ENCODE results near the gene SCARB1. TPM values are rescaled to one million over a fixed set of nuclear protein-coding genes. Genes with fewer than 3 reads are reported as not detected.

SCARB1 gene
- total and polyA plus RNA-seq, 9 of the 15 experiments (the other 6 are each of a cell fraction or from before 2014, with no cell fraction given), result 0.56 to 157 (median 52.8) TPM

DNA sequence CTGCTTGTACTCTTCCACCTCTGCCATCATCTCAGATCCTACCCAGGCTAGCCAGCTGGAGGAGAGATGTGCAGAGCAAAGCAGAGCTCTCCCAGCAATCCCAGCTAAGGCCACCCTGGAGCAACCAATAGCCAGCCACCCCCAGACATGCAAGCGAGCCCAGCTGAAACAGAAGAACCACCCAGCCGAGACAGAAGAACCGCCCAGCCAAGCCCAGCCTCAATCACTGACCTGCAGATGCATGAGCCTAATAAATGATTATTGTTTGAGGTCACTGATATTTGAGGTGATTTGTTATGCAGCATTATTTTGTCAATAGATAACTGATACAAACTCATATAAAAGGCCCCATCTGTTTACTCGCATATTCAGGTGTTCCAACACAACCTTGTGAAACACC, 106.3 kb downstream of the SCARB1 start:
- CTCF ChIA-PET (ENCODE audit: low intra/inter-chr PET ratio), result no interaction called here
- FAIRE-seq, result no peak
- ATAC-seq, result no peak
- in situ Hi-C loops (cut with MboI) (no loop called here), intact Hi-C loops (cut with micrococcal nuclease) (no loop called here)
- POLR2A ChIA-PET, result interaction anchor here (0.8 kb wide), 1 partner anchor 10 kb away, joined by 4 read pairs; no protein-coding TSS in a partner anchor
- Histone ChIP-seq H4K20me1 (replicated peaks; ENCODE audit: control insufficient read depth, insufficient read depth, low read length) (no peaks in the 10 kb centered on the region; the same call in 1 of the 2 replicates), H3K4me1 (replicated peaks in 1 of 2; ENCODE audit: control insufficient read depth in 2 of 2, insufficient read depth in 2 of 2, low read length in 2 of 2) (peaks cover 0 to 14% of the 10 kb centered on the region in 2 experiments; a peak in 1 of 5 replicates), H3K36me3 (ENCODE audit: control insufficient read depth, insufficient read depth, low read length) (no peaks in the 10 kb centered on the region), H3K79me2 (ENCODE audit: control insufficient read depth, insufficient read depth, low read length) (no peaks in the 10 kb centered on the region), H2AFZ (ENCODE audit: low read depth, low read length) (no peak overlapping the region), H3K9me3 (replicated peaks; ENCODE audit: control insufficient read depth, insufficient read depth, low read depth, low read length) (peaks cover 11% of the 10 kb centered on the region), H3K4me3 (no peak overlapping the region), H3K27me3 (ENCODE audit: control insufficient read depth in 2 of 2, insufficient read depth in 2 of 2, low read length in 2 of 2) (peaks cover 59 to 91% of the 10 kb centered on the region in 2 experiments), H3K9ac (ENCODE audit: insufficient read depth in 1 of 2, low read depth in 2 of 2, low read length in 2 of 2) (no peak overlapping the region), H3K27ac (ENCODE audit: extremely low read depth, low read depth, low read length) (no peak overlapping the region), H3K9me1 (ENCODE audit: control insufficient read depth, insufficient read depth, low read length) (no peaks in the 10 kb centered on the region), H3K4me2 (ENCODE audit: insufficient read depth, low read length) (no peak overlapping the region)
- DNase-seq (ENCODE audit: extremely low read depth in 1 of 4, low spot score in 3 of 4), result no peak
- WGBS (ENCODE audit: insufficient coverage, low coverage, missing lambda C conversion rate), result 7% methylated on average over 4 of the region's 4 CpGs
- no TSS peak for BruUV-seq (replicated peaks)
- TF ChIP-seq MLX (CRISPR knock-in tag; conservative IDR thresholded peaks at IDR 0.05), result no peak
- TF ChIP-seq, protein P1, sequence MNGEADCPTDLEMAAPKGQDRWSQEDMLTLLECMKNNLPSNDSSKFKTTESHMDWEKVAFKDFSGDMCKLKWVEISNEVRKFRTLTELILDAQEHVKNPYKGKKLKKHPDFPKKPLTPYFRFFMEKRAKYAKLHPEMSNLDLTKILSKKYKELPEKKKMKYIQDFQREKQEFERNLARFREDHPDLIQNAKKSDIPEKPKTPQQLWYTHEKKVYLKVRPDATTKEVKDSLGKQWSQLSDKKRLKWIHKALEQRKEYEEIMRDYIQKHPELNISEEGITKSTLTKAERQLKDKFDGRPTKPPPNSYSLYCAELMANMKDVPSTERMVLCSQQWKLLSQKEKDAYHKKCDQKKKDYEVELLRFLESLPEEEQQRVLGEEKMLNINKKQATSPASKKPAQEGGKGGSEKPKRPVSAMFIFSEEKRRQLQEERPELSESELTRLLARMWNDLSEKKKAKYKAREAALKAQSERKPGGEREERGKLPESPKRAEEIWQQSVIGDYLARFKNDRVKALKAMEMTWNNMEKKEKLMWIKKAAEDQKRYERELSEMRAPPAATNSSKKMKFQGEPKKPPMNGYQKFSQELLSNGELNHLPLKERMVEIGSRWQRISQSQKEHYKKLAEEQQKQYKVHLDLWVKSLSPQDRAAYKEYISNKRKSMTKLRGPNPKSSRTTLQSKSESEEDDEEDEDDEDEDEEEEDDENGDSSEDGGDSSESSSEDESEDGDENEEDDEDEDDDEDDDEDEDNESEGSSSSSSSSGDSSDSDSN (IDR thresholded peaks at IDR 0.05; ENCODE audit: borderline replicate concordance in 1 of 2, low read depth in 2 of 2, low read length in 2 of 2), result no peak
- no peak for TF ChIP-seq CBX3 (IDR thresholded peaks at IDR 0.05; ENCODE audit: borderline replicate concordance in 1 of 2, low read length in 2 of 2)
- TF ChIP-seq HNRNPH1 (optimal IDR thresholded peaks at IDR 0.05; ENCODE audit: low read depth, low read length), result no peak
- TF ChIP-seq CTCF (IDR thresholded peaks at IDR 0.05 in 2 of 3, conservative IDR thresholded peaks at IDR 0.05 in 1 of 3; ENCODE audit: insufficient read depth in 2 of 3, low read depth in 1 of 3, low read length in 3 of 3), result no peak
- no peak for TF ChIP-seq GABPA (tag; conservative IDR thresholded peaks at IDR 0.05; ENCODE audit: low read depth)
- no peak for TF ChIP-seq TEAD1 (CRISPR knock-in tag; IDR thresholded peaks at IDR 0.05)
- no peak for TF ChIP-seq SETDB1 (IDR thresholded peaks at IDR 0.05; ENCODE audit: low read length)
- no peak for TF ChIP-seq ZSCAN29 (IDR thresholded peaks at IDR 0.05)
- no peak for TF ChIP-seq HDGF (IDR thresholded peaks at IDR 0.05)
- TF ChIP-seq CREBBP (IDR thresholded peaks at IDR 0.05; ENCODE audit: low read depth, low read length), result no peak
- no peak for TF ChIP-seq SRSF3 (IDR thresholded peaks at IDR 0.05; ENCODE audit: insufficient read depth, low read length)
- TF ChIP-seq NUFIP1 (IDR thresholded peaks at IDR 0.05; ENCODE audit: partially characterized antibody), result no peak
- no peak for TF ChIP-seq HNRNPL (IDR thresholded peaks at IDR 0.05; ENCODE audit: low read depth, low read length)
- no peak for TF ChIP-seq ZFX (CRISPR knock-in tag; IDR thresholded peaks at IDR 0.05)
- no peak for TF ChIP-seq NCOA2 (IDR thresholded peaks at IDR 0.05; ENCODE audit: partially characterized antibody in 2 of 2)
- TF ChIP-seq U2AF2 (optimal IDR thresholded peaks at IDR 0.05; ENCODE audit: low read depth, low read length), result no peak
- TF ChIP-seq ASH1L (IDR thresholded peaks at IDR 0.05; ENCODE audit: borderline replicate concordance, low read depth, partially characterized antibody), result no peak
